Astrocyte of the cerebellum (primary cell): ENCODE data around the gene MUSTN1.
A peak's percentile ranks its signal among the peaks of the same experiment; 100 is the strongest.

ENCODE experiments used
- DNase-seq: peaks from one replicate; pipeline ENCODE4 v3.0.0-alpha.2; 2011; ENCODE audit warnings: low read depth
- H3K4me3 ChIP-seq: 2 replicates; pipeline ENCODE4 v1.5.1; 2011; ENCODE audit warnings: mild to moderate bottlenecking, low read depth, low read length, moderate library complexity
- CTCF ChIP-seq: IDR thresholded peaks from 2 replicates; pipeline ENCODE4 v1.5.1; 2012; ENCODE audit warnings: low read length, low read depth, moderate library complexity, mild to moderate bottlenecking; ENCODE audit errors: missing control alignments
- in situ Hi-C: cut with HindIII; loops from 2 replicates; pipeline ENCODE4 v1.10.0; 2017; ENCODE audit warnings: low sequenced_read_pairs

The MUSTN1 gene

GRCh38 chr3:52877085-52877484 lies 42.3 kb upstream of the MUSTN1 start:
- in situ Hi-C loops = no loop called here
- H3K4me3 ChIP-seq = no peak overlapping the region
- no peak for TF ChIP-seq CTCF
- DNase-seq = no peak

GRCh38 chr3:52874864-52875587 lies 40.2 kb upstream of the MUSTN1 start:
- no peak for TF ChIP-seq CTCF
- H3K4me3 ChIP-seq = no peak overlapping the region
- in situ Hi-C loops = no loop called here
- DNase-seq = no peak

GRCh38 chr3:52874160-52874701 lies 39.4 kb upstream of the MUSTN1 start:
- no peak for DNase-seq
- H3K4me3 ChIP-seq = no peak overlapping the region
- in situ Hi-C loops = no loop called here
- TF ChIP-seq CTCF = no peak

GRCh38 chr3:52873433-52874159 lies 38.8 kb upstream of the MUSTN1 start:
- no peak for TF ChIP-seq CTCF
- no peak overlapping the region for H3K4me3 ChIP-seq
- in situ Hi-C loops = no loop called here
- peak; percentile 18 for DNase-seq

GRCh38 chr3:52872245-52872644 lies 37.4 kb upstream of the MUSTN1 start:
- in situ Hi-C loops = no loop called here
- no peak overlapping the region for H3K4me3 ChIP-seq
- DNase-seq = no peak
- TF ChIP-seq CTCF = no peak

- no peak for DNase-seq
- TF ChIP-seq CTCF = no peak
- H3K4me3 ChIP-seq = no peak overlapping the region
- in situ Hi-C loops = no loop called here
These were observed 36.9 kb upstream of the MUSTN1 start for GRCh38 chr3:52871761-52872160.
